ENCODE results near the gene CDCP2.

DNA sequence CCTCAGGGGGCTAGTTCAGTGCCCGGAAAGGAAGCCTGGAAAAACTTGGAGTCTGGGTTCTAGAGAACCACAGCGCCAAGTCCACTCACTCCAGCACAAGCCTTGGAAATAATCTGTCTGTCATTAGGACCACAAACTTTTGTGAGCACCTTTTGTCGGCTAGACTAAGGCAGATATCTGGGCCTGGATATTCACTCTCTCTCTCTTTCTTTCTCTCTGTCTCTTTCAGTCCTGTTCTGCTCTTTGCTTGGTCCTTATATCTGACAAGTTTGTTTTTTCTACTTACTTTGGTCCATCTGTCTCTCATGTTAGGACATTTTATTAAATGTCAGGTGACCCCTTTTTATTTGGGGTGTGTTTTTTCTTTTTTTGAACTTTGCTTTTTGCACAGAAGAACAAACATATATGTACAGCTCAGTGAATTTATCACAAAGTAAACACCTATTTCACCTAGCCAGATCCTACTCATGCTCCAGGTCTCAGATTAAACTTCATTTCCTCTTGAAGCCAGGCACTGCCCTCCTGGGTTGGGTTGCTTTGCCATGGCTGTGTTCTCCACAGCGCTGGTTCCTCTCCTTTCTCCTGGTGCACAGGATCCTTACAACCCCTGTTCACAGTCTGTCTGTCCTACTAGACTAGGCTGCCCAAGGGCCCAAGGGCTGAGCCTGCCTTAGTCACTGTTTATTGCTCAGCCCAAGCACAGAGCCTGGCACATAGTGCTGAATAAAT, 58.6 kb downstream of the CDCP2 start:
- TF ChIP-seq, protein P1, sequence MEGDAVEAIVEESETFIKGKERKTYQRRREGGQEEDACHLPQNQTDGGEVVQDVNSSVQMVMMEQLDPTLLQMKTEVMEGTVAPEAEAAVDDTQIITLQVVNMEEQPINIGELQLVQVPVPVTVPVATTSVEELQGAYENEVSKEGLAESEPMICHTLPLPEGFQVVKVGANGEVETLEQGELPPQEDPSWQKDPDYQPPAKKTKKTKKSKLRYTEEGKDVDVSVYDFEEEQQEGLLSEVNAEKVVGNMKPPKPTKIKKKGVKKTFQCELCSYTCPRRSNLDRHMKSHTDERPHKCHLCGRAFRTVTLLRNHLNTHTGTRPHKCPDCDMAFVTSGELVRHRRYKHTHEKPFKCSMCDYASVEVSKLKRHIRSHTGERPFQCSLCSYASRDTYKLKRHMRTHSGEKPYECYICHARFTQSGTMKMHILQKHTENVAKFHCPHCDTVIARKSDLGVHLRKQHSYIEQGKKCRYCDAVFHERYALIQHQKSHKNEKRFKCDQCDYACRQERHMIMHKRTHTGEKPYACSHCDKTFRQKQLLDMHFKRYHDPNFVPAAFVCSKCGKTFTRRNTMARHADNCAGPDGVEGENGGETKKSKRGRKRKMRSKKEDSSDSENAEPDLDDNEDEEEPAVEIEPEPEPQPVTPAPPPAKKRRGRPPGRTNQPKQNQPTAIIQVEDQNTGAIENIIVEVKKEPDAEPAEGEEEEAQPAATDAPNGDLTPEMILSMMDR (IDR thresholded peaks at IDR 0.05): no peak
- TF ChIP-seq EP300 (IDR thresholded peaks at IDR 0.05) (no peak), POLR2A (IDR thresholded peaks at IDR 0.05) (no peak)

All from sigmoid colon (tissue), 4 donors.